SK-N-SH treated with all-trans-retinoic acid at 6 μM for 48 hours (cell line): ENCODE measurements around the gene OR51G2.

ENCODE experiments used
- ARNTL ChIP-seq: fragments of 450-650 bp; formaldehyde crosslinking; IDR thresholded peaks from 2 replicates; pipeline ENCODE4 v1.5.0; 2020; ENCODE audit warnings: low read depth, mild to moderate bottlenecking, moderate library complexity, borderline replicate concordance
- BACH2 ChIP-seq: fragments of 250-450 bp; sonication (Bioruptor Pico); IDR thresholded peaks from 2 replicates; pipeline ENCODE4 v1.9.0; 2021; ENCODE audit warnings: mild to moderate bottlenecking, borderline replicate concordance
- GLIS3 ChIP-seq: fragments of 250-450 bp; sonication (Bioruptor Pico); IDR thresholded peaks from 2 replicates; pipeline ENCODE4 v1.5.0; 2020; ENCODE audit warnings: mild to moderate bottlenecking, moderate library complexity
- RARB ChIP-seq: fragments of 250-450 bp; sonication (Bioruptor Pico); IDR thresholded peaks from 2 replicates; pipeline ENCODE4 v1.8.0; 2021; ENCODE audit warnings: mild to moderate bottlenecking, moderate library complexity
- SNAI2 ChIP-seq: fragments of 250-450 bp; sonication (Bioruptor Pico); IDR thresholded peaks from 2 replicates; pipeline ENCODE4 v1.5.0; 2020; ENCODE audit warnings: mild to moderate bottlenecking, moderate library complexity
- ZC3H10 ChIP-seq: fragments of 250-450 bp; sonication (Bioruptor Pico); IDR thresholded peaks from 2 replicates; pipeline ENCODE4 v1.5.1; 2021; ENCODE audit warnings: mild to moderate bottlenecking, moderate library complexity
- ZFP30 ChIP-seq: fragments of 450-650 bp; formaldehyde crosslinking; IDR thresholded peaks from 2 replicates; pipeline ENCODE4 v1.5.0; 2022; ENCODE audit warnings: mild to moderate bottlenecking, moderate library complexity
- ZNF565 ChIP-seq: fragments of 450-650 bp; formaldehyde crosslinking; conservative IDR thresholded peaks from 2 replicates; pipeline ENCODE4 v1.5.0; 2020; ENCODE audit warnings: low read depth, mild to moderate bottlenecking, moderate library complexity
- ZNF8 ChIP-seq: fragments of 450-650 bp; formaldehyde crosslinking; IDR thresholded peaks from 2 replicates; pipeline ENCODE4 v1.5.0; 2020; ENCODE audit warnings: mild to moderate bottlenecking, moderate library complexity
- TF ChIP-seq, protein P1 (sequence below): fragments of 250-450 bp; sonication (Bioruptor Pico); IDR thresholded peaks from 2 replicates; pipeline ENCODE4 v1.5.1; 2020; ENCODE audit warnings: low read depth, mild to moderate bottlenecking, moderate library complexity
- TF ChIP-seq, protein P2 (sequence below): fragments of 250-450 bp; sonication (Bioruptor Pico); IDR thresholded peaks from 2 replicates; pipeline ENCODE4 v1.8.0; 2021; ENCODE audit warnings: low read depth, mild to moderate bottlenecking, moderate library complexity, borderline replicate concordance
- TF ChIP-seq, protein P3 (sequence below): fragments of 250-450 bp; sonication (Bioruptor Pico); IDR thresholded peaks from 2 replicates; pipeline ENCODE4 v1.5.0; 2020; ENCODE audit warnings: mild to moderate bottlenecking, moderate library complexity
- TF ChIP-seq, protein P4 (sequence below): fragments of 250-450 bp; sonication (Bioruptor Pico); IDR thresholded peaks from 2 replicates; pipeline ENCODE4 v1.8.0; 2020; ENCODE audit warnings: mild to moderate bottlenecking, moderate library complexity, borderline replicate concordance
- TF ChIP-seq, protein P5 (sequence below): fragments of 250-450 bp; sonication (Bioruptor Pico); IDR thresholded peaks from 2 replicates; pipeline ENCODE4 v1.5.1; 2021; ENCODE audit warnings: mild to moderate bottlenecking, moderate library complexity

DNA sequence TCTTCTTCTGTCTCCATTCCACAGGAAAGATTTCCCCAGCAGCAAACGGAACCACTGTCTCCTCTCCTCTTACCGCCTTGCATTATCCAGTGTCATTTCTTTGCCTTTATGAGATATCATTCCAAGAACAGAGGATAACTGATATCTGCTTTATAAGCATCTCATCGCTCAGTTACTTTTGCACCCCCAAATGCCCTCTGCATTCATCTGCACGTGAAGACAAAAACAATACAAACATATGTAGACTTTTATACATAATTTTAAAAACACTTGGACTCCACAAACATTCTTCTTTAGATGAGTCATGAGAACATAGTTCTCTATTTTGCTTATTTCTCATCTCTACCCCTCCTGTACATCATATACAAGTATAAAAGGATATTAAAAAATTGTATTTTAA lies 38.0 kb downstream of the OR51G2 start:
- TF ChIP-seq ZFP30 (CRISPR knock-in tag) (no peak), SNAI2 (no peak), ARNTL (CRISPR knock-in tag) (no peak), ZC3H10 (CRISPR knock-in tag) (no peak), ZNF8 (CRISPR knock-in tag) (no peak), GLIS3 (CRISPR knock-in tag) (no peak), RARB (no peak), BACH2 (CRISPR knock-in tag) (no peak), ZNF565 (CRISPR knock-in tag) (no peak)
- TF ChIP-seq, protein P1, sequence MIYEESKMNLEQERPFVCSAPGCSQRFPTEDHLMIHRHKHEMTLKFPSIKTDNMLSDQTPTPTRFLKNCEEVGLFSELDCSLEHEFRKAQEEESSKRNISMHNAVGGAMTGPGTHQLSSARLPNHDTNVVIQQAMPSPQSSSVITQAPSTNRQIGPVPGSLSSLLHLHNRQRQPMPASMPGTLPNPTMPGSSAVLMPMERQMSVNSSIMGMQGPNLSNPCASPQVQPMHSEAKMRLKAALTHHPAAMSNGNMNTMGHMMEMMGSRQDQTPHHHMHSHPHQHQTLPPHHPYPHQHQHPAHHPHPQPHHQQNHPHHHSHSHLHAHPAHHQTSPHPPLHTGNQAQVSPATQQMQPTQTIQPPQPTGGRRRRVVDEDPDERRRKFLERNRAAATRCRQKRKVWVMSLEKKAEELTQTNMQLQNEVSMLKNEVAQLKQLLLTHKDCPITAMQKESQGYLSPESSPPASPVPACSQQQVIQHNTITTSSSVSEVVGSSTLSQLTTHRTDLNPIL: no peak
- TF ChIP-seq, protein P2, sequence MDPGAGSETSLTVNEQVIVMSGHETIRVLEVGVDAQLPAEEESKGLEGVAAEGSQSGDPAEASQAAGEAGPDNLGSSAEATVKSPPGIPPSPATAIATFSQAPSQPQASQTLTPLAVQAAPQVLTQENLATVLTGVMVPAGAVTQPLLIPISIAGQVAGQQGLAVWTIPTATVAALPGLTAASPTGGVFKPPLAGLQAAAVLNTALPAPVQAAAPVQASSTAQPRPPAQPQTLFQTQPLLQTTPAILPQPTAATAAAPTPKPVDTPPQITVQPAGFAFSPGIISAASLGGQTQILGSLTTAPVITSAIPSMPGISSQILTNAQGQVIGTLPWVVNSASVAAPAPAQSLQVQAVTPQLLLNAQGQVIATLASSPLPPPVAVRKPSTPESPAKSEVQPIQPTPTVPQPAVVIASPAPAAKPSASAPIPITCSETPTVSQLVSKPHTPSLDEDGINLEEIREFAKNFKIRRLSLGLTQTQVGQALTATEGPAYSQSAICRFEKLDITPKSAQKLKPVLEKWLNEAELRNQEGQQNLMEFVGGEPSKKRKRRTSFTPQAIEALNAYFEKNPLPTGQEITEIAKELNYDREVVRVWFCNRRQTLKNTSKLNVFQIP (CRISPR knock-in tag): no peak
- TF ChIP-seq, protein P3, sequence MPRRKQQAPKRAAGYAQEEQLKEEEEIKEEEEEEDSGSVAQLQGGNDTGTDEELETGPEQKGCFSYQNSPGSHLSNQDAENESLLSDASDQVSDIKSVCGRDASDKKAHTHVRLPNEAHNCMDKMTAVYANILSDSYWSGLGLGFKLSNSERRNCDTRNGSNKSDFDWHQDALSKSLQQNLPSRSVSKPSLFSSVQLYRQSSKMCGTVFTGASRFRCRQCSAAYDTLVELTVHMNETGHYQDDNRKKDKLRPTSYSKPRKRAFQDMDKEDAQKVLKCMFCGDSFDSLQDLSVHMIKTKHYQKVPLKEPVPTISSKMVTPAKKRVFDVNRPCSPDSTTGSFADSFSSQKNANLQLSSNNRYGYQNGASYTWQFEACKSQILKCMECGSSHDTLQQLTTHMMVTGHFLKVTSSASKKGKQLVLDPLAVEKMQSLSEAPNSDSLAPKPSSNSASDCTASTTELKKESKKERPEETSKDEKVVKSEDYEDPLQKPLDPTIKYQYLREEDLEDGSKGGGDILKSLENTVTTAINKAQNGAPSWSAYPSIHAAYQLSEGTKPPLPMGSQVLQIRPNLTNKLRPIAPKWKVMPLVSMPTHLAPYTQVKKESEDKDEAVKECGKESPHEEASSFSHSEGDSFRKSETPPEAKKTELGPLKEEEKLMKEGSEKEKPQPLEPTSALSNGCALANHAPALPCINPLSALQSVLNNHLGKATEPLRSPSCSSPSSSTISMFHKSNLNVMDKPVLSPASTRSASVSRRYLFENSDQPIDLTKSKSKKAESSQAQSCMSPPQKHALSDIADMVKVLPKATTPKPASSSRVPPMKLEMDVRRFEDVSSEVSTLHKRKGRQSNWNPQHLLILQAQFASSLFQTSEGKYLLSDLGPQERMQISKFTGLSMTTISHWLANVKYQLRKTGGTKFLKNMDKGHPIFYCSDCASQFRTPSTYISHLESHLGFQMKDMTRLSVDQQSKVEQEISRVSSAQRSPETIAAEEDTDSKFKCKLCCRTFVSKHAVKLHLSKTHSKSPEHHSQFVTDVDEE (CRISPR knock-in tag): no peak
- TF ChIP-seq, protein P4, sequence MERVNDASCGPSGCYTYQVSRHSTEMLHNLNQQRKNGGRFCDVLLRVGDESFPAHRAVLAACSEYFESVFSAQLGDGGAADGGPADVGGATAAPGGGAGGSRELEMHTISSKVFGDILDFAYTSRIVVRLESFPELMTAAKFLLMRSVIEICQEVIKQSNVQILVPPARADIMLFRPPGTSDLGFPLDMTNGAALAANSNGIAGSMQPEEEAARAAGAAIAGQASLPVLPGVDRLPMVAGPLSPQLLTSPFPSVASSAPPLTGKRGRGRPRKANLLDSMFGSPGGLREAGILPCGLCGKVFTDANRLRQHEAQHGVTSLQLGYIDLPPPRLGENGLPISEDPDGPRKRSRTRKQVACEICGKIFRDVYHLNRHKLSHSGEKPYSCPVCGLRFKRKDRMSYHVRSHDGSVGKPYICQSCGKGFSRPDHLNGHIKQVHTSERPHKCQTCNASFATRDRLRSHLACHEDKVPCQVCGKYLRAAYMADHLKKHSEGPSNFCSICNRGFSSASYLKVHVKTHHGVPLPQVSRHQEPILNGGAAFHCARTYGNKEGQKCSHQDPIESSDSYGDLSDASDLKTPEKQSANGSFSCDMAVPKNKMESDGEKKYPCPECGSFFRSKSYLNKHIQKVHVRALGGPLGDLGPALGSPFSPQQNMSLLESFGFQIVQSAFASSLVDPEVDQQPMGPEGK: no peak
- TF ChIP-seq, protein P5, sequence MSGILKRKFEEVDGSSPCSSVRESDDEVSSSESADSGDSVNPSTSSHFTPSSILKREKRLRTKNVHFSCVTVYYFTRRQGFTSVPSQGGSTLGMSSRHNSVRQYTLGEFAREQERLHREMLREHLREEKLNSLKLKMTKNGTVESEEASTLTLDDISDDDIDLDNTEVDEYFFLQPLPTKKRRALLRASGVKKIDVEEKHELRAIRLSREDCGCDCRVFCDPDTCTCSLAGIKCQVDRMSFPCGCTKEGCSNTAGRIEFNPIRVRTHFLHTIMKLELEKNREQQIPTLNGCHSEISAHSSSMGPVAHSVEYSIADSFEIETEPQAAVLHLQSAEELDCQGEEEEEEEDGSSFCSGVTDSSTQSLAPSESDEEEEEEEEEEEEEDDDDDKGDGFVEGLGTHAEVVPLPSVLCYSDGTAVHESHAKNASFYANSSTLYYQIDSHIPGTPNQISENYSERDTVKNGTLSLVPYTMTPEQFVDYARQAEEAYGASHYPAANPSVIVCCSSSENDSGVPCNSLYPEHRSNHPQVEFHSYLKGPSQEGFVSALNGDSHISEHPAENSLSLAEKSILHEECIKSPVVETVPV (CRISPR knock-in tag): no peak
